Kidney (tissue), 14 donors: Measurements from ENCODE around the gene GALNT18. TPM values are rescaled to one million over a fixed set of nuclear protein-coding genes. Genes with fewer than 3 reads are reported as not detected.

Experiments used
- DNase-seq, 5 donors: peaks; one replicate each; pipeline ENCODE4 v3.0.0-alpha.2; 2013 to 2020
- FAIRE-seq: peaks from 2 replicates; lab custom pipeline; 2012; peaks lifted over from hg19 to GRCh38; lab: Jason Lieb, UNC
- H3K27ac ChIP-seq, 2 donors: one replicate each; pipeline ENCODE4 v1.7.0; 2013; ENCODE audit warnings: low read depth in 2 of 2, low read length in 2 of 2, inconsistent platforms in 1 of 2
- H3K27me3 ChIP-seq: one replicate; pipeline ENCODE4 v1.7.1; 2013; ENCODE audit warnings: low read length, inconsistent platforms; ENCODE audit not compliant: control insufficient read depth, insufficient read depth
- H3K36me3 ChIP-seq, 3 donors: one replicate each; pipeline versions ENCODE4 v1.7.0 to v1.7.1; 2013; ENCODE audit warnings: low read length in 3 of 3, control low read depth in 1 of 3, inconsistent platforms in 1 of 3; ENCODE audit not compliant: insufficient read depth in 3 of 3, control insufficient read depth in 2 of 3
- H3K4me1 ChIP-seq, 3 donors: one replicate each; pipeline versions ENCODE4 v1.7.0 to v1.7.1; 2013; ENCODE audit warnings: low read length in 3 of 3, inconsistent platforms in 1 of 3, low read depth in 1 of 3; ENCODE audit not compliant: control insufficient read depth in 2 of 3, insufficient read depth in 2 of 3
- H3K4me3 ChIP-seq, 3 donors: one replicate each; pipeline versions ENCODE4 v1.7.0 to v1.8.1; 2013; ENCODE audit warnings: low read length in 3 of 3, control low read depth in 1 of 3, inconsistent platforms in 1 of 3
- H3K9ac ChIP-seq, 3 donors: one replicate each; pipeline versions ENCODE4 v1.7.0 to v1.7.1; 2013; ENCODE audit warnings: low read length in 3 of 3, control low read depth in 1 of 3, inconsistent platforms in 1 of 3
- H3K9me3 ChIP-seq, 3 donors: one replicate each; pipeline versions ENCODE4 v1.7.0 to v1.7.1; 2013; ENCODE audit warnings: low read length in 3 of 3, control low read depth in 1 of 3, inconsistent platforms in 1 of 3; ENCODE audit not compliant: control insufficient read depth in 2 of 3, insufficient read depth in 1 of 3
- intact Hi-C: fragments of 100-400 bp; cut with DNase I; formaldehyde crosslinking; loops from one replicate; pipeline ENCODE4 v1.11.1; 2022
- polyA plus RNA-seq: library from polyadenylated mRNA; stranded (reverse); fragments of 350-450 nt; fragmentation: Illumina TruSeq; extraction: RNeasy Lipid Tissue Mini Kit (QIAGEN cat#74804); gene quantifications from one replicate; pipeline ENCODE4 v1.2.3, GENCODE V29; 2014; ENCODE audit warnings: low read depth, low replicate concordance; ENCODE audit not compliant: insufficient read depth
- total RNA-seq: library from RNA; stranded (reverse); fragmentation: NEBNext Ultra II Directional; extraction: Animal tissue kit (Norgen Biotek cat#: 25700); gene quantifications from one replicate; pipeline ENCODE4 v1.2.1, GENCODE V29; 2021
- TF ChIP-seq, protein P1 (sequence below): IDR thresholded peaks from 3 replicates; pipeline ENCODE4 v1.5.1; 2012; ENCODE audit warnings: mild to moderate bottlenecking, moderate library complexity, borderline replicate concordance; ENCODE audit not compliant: insufficient read depth; ENCODE audit errors: extremely low read depth
- donor health status: control.
- donor health status: control.
- donor health status: control.
- donor health status: control.
- donor health status: control.
- donor health status: DM: yes; HTN: yes; CAD: no.
- donor health status: Normal renal cell carcinoma (clear cell type).

The GALNT18 gene
- total and polyA plus RNA-seq, 2 donors from 2014 or later = 27.2 to 42.1 TPM

GRCh38 chr11:11253995-11254394 is 367.8 kb downstream of the GALNT18 start:
- Histone ChIP-seq H3K27me3 (no peaks in the 10 kb centered on the region), H3K36me3 (no peaks in the 10 kb centered on the region), H3K4me3 (no peak overlapping the region), H3K9ac (no peak overlapping the region), H3K27ac (no peak overlapping the region), H3K4me1 (no peaks in the 10 kb centered on the region), H3K9me3 (no peaks in the 10 kb centered on the region)
- TF ChIP-seq, protein P1, sequence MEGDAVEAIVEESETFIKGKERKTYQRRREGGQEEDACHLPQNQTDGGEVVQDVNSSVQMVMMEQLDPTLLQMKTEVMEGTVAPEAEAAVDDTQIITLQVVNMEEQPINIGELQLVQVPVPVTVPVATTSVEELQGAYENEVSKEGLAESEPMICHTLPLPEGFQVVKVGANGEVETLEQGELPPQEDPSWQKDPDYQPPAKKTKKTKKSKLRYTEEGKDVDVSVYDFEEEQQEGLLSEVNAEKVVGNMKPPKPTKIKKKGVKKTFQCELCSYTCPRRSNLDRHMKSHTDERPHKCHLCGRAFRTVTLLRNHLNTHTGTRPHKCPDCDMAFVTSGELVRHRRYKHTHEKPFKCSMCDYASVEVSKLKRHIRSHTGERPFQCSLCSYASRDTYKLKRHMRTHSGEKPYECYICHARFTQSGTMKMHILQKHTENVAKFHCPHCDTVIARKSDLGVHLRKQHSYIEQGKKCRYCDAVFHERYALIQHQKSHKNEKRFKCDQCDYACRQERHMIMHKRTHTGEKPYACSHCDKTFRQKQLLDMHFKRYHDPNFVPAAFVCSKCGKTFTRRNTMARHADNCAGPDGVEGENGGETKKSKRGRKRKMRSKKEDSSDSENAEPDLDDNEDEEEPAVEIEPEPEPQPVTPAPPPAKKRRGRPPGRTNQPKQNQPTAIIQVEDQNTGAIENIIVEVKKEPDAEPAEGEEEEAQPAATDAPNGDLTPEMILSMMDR = no peak
- intact Hi-C loops = no loop called here
- FAIRE-seq (no peak), DNase-seq (no peak)

- H3K4me3 ChIP-seq = no peak overlapping the region
- no peaks in the 10 kb centered on the region for H3K4me1 ChIP-seq
- H3K27ac ChIP-seq = no peak overlapping the region
- TF ChIP-seq, protein P1 = no peak
- FAIRE-seq (no peak), DNase-seq (no peak)
- no peaks in the 10 kb centered on the region for H3K27me3 ChIP-seq
- H3K9ac ChIP-seq = no peak overlapping the region
- intact Hi-C loops = no loop called here
- no peaks in the 10 kb centered on the region for H3K9me3 ChIP-seq
- H3K36me3 ChIP-seq = no peaks in the 10 kb centered on the region
These were observed 368.3 kb downstream of the GALNT18 start for GRCh38 chr11:11253497-11253896.

GRCh38 chr11:11252403-11252802 is 369.4 kb downstream of the GALNT18 start:
- Histone ChIP-seq H3K27ac (no peak overlapping the region), H3K36me3 (no peaks in the 10 kb centered on the region), H3K4me1 (no peaks in the 10 kb centered on the region), H3K9ac (no peak overlapping the region), H3K9me3 (no peaks in the 10 kb centered on the region), H3K4me3 (no peak overlapping the region), H3K27me3 (no peaks in the 10 kb centered on the region)
- DNase-seq = no peak
- intact Hi-C loops = no loop called here
- TF ChIP-seq, protein P1 = no peak
- FAIRE-seq = no peak

- no peaks in the 10 kb centered on the region for H3K27me3 ChIP-seq
- FAIRE-seq (no peak), DNase-seq (no peak)
- H3K27ac ChIP-seq = no peak overlapping the region
- intact Hi-C loops = no loop called here
- no peak overlapping the region for H3K9ac ChIP-seq
- TF ChIP-seq, protein P1 = no peak
- H3K4me3 ChIP-seq = no peak overlapping the region
- no peaks in the 10 kb centered on the region for H3K36me3 ChIP-seq
- no peaks in the 10 kb centered on the region for H3K9me3 ChIP-seq
- H3K4me1 ChIP-seq = no peaks in the 10 kb centered on the region
These were observed 370.3 kb downstream of the GALNT18 start for GRCh38 chr11:11251394-11251970.
